ENCODE measurements around the gene ADCY7.

ADCY7 gene

DNA sequence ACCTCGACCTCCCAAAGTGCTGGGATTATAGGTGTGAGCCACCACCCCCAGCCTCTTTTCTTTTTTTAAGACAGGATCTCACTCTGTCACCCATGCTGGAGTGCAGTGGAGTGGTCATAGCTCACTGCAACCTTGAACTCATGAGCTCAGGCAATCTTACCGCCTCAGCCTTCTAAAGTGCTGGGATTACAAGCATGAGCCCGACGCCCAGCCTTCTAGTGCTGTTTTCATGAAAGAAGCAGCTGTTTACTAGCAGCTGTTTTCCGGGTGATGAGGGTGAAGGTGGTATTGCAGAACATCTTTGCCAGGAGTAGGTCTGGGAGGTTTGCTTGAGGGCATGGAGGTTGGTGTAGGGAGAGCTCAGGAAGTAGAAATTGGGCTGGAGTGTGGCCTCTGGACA, 2.0 kb downstream of the ADCY7 start:
- no peak for DNase-seq

DNA sequence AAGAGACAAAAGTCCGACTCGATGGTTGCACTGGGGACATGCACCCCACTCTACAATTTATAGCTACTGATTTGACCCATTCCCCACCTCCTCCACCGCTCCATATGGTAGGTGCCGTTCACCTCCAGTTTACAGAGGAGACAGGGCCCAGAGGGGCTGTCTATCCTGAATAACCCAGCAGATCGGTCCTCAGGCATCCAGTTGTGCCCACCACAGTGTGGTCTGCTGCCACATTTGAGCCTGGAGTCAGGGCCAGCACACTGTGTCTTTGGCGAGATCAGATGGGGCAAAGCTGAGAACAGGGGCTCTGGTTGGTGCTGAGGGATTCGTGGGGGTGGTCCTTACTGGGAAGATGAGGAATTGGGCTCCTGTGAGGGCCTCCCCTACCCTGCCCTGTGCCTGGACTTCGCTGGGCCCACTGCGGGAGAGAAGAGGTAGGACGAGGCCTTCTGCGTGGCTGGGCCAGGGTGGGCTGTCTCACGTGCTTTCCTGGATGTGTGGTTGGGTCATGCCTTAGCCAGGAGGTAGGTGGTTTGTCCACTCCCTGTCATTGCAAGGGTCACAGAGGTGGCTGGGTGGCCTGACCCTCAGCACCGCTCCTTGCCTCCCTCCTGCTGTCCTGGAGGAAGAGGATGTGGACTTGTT, 2.8 kb downstream of the ADCY7 start:
- no peak for DNase-seq

DNA sequence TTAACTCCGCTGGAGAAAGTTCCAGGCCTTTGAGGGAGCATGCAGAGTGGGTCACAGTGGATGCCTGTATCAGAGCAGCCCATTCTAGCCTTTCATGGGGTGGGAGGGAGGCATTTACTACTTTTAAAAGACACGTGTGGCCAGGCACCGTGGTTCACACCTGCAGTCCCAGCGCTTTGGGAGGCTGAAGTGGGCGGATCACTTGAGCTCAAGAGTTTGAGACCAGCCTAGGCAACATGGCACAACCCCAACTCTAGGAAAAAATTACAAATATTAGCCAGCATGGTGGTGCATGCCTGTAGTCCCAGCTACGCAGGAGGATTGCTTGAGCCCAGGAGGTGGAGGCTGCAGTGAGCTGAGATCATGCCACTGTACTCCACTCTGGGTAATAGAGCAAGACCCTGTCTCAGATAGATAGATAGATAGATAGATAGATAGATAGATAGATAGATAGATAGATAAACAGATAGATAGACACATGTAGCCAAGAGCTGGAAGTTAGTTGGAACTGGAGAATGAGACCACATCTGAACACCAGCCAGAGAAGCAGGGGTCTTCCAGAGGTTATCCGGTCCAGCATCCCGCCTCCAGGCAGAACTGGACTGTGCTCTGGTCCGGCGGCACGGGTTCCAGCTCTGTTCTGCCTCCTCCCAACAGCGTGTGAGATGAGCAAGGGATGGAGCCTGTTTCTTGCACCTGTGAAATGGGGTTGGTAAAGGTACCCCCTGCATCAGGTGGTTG, 3.6 kb downstream of the ADCY7 start:
- DNase-seq = no peak

DNA sequence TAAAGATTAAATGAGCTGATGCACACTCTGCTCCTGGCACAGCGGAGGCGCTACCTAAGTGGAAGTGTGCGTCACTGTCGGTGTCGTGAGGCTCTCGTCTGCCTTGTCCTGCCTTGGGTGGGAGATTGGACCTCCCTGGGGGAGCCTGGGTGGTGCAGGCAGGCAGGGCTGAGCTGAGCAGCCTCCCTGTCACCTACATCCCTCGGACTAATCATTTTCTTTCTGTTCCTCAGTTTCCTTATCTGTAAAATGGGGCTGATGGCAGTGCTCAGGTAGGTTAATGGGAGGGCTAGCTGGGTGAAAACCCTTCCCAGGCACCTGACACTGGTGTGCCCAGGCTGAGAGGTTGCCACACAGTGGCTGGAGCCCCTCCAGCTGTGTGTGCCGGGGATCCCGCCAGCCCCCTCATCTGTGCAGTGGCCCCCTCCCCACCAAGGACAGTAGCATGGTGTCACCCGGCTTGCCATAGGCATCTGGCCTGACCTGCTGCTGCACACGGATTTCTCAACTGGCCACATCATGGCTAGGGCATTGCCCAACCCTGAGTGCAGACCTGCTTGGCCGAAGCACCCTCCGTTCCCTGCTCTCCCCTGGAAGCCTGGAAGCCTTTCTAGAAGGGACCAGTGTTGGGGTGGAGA, 4.3 kb downstream of the ADCY7 start:
- no peak for DNase-seq

DNA sequence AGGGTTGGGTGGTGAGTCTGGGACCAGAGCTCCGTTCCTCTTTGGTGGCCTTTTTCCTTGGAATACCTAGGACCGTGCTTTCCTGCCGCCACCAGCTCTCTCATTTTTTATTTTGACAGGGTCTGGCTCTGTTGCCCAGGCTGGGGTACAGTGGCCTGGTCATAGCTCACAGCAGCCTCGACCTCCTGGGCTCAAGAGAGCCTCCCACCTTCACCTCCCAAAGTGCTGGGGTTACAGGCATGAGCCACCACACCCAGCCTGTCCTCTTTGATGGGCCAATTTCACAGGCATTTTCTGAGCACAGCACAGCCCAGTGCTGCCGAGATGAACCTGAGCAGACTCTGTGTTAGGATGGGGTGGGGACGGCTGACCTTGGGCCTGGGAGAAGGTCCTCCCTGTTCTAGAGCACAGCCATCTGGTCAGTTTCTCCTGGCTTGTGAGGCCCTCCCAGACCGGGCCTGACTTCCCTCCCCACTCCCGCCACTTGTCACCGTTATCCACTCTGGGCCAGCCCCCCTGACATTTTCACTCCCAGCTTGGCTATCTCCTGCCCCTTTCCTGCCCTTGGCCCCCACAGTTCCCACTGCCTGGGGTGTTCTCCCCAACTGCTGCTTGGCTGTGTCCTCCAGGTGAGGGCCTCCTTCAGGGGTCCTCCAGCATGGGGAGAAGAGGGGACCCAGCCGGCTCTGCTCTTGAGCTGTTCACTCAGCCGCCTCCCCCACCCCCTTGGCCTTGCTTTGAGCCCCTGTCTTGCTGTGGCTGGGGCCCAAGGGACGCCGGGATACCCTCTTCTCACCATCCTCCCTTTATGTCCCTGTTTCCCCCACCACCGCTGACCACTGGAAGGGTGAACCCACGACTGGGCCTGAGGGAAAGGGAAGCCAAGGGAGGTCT, 5.0 kb downstream of the ADCY7 start:
- DNase-seq = no peak

DNA sequence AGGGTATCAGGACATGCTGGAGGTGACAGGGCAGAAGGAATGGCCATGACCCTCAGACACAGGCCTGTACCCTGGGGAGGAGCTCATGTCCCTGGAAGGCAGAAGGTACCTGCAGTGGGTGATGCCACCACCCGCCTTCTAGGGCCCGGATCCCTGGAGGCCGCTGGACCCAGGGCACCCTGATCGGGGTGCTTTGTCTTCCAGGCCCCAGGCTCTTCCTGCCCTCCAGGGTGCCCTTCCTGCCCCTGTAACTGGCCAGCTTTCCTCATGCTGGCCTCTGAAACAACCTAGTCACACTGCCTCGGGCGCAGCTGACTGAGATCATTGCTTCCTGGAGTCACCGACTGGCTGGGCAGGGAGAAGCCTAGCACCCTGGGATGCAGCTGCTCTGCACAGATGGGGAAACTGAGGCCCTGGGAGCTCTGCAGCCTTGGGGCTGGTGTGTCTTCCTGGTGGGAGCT, 5.8 kb downstream of the ADCY7 start:
- DNase-seq = no peak

DNA sequence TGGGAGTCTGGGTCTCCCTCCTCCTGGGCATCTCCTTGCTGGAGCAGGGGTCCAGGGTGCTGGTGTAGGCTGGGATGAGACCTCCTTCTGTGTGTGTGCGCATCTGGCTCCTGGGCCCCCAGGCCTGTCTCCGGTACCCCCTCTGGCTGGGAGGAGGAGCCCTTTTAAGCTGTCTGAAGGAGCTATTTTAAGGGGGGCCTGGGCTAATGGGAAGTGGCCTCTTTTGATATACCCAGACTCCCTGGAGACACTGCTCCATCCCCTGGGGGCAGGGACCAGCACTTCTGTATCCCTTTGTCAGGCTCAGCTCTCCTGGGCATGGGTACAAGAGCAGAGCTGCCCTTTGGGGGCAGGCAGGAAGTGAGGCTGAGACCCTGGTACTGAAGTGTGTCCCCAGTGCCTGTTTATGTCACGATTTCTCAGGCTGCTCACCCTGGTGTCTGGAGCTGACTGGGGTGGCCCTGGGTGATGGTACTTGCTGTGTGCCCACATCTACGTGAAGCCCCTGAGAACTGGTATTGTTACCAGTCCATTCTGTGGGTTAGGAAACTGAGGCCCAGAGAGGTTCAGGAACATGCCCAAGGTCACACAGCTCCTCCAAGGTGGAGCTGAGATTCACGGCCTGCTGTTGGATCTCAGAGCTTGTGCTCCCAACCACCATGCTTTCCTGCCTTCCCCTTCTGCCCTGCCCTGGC, 6.5 kb downstream of the ADCY7 start:
- no peak for DNase-seq

DNA sequence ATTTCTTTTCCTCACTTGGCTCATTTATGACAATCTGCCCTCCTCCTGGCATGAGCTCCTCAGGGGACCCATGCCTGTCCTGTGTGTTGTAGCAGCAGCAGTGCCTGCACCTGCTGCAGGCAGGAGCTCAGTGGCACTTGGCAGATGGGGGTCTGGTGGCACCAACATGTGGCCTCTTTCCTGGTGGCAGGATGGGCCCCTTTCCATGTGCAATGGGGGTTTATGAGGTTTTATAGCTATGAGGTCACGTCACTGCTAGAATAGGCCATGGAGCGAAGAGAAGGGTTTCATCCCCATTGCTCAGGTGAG, 7.0 kb downstream of the ADCY7 start:
- no peak for DNase-seq

DNA sequence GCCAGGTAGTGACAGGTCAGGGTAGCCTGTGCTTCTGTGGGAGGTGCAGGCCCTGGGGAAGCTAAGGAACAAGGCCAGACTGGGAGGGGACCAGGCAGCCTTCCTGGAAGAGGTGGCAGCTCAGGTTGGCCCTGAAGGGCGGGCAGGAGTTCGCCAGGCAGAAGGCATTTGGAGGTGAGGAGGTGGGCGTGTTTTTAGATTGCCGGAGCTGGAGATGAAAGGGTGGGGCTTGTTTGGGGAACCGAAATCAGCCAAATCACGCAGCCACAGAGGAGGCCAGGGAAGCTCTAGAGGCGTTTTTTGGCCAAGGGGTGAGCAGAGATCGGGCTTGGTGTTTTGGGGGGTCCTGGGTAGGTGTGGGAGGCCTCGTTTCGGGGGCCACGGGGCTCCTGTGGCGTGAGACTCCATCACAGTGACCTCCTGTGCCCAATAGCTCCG, 7.6 kb downstream of the ADCY7 start:
- DNase-seq = no peak

DNA sequence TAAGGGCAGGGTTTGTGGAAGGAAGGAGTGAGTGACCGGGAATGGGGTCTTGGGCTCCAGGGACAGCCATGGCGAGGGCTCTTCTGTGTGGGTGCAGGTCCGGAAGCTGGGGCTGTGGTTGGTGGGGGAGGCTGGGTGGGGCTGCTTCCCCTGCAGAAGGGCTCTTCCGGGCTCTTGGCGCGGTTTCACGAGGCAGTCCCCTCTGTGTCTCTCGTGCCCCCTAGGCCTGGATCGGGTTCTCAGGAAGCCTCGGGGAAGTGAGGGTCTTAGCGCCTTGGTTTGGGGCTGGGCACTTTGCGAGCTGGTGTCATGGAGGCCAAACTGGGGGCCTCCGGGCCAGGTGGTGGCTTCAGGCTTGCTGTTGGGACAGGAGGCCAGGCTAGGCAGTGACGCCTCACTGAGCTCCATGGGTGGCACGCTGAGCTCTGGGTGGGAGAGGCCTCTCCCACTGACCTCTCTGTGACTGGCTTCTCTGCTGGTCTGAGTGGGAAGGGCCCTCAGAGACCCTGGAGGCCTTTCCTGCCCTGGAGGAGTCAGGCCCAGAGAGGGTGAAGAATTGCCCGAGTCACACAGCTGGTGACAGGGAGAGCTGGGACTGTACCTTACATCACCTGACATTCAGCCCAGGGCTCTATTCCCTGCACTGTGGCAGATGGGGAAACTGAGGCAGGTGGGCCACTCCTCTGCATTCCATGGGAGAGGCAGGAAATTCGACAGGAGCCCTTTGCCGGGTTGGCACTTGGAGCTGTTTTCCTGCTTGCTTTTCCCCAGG, 8.2 kb downstream of the ADCY7 start:
- DNase-seq = no peak

DNA sequence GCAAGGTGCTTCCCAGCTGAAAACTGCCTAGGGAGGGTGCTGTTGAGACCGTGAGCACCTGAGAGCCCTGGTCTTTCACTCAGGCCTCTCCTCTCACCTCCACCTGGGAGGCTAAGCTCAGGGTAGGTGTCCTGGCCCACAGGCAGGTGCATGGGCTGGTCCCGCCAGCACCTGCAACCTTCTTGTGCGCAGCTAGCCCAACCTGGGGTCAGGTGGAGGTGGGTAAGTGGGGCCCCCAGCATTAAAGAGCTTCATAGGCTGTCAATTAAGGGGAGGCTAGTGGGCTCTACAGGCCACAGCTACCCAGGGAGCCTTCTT, 8.7 kb downstream of the ADCY7 start:
- no peak for DNase-seq

DNA sequence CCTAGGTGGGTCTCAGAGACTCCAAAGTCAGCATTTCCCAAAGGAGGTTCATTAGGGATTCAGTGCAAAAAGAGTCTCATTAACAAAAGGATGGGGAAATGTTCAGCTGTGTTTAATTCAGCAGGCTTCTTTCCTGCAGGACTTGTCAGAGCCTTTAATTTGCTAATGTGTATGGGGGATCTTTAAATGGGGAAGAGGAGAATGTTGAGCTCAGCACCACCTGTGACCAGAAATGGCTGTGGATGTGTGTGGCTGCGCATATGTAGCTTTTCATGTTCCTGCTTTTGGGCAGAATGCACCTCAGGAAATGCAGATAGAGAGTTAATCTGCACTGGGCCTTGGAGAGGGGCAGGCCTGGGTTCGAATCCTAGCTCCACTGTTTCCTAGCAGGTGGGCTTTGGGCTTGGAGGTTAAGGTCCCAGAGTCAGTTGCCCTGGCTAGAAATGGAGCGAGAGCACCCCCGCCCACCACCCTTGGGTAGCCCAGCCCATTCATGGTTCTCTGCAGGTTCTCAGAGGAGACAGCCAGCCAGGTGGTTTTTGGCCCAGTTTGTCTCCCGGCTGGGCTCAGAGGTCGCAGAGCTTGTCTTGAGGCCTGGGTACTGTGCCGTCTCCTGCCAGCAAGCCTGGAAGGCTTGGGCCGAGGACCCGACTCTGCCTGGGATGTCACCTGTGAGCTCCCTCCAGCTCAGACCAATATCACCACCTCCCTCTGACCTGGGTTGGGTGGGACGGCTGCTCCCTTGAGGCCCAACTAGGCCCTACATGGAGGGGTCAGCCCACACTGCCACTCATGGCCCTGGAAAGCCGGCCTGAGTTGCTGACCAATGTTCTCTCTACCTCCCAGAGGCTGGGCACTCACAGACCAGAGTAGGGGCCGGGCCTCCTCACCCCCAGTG, 9.3 kb downstream of the ADCY7 start:
- DNase-seq = no peak

DNA sequence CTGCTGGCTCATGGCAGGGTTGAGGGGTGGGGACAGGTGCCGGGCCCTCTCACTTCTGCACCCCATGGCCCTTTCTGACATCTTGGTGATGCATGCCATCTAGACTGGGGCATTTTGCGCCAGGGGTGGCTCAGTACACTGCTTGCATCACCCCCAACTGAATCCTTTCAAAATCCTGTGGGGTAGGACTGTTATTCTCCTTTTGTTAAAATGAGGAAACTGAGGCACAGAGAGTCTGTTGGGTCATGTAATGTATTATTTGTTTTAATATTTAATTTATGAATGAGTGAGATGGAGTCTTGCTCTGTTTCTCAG, 9.9 kb downstream of the ADCY7 start:
- DNase-seq = no peak

DNA sequence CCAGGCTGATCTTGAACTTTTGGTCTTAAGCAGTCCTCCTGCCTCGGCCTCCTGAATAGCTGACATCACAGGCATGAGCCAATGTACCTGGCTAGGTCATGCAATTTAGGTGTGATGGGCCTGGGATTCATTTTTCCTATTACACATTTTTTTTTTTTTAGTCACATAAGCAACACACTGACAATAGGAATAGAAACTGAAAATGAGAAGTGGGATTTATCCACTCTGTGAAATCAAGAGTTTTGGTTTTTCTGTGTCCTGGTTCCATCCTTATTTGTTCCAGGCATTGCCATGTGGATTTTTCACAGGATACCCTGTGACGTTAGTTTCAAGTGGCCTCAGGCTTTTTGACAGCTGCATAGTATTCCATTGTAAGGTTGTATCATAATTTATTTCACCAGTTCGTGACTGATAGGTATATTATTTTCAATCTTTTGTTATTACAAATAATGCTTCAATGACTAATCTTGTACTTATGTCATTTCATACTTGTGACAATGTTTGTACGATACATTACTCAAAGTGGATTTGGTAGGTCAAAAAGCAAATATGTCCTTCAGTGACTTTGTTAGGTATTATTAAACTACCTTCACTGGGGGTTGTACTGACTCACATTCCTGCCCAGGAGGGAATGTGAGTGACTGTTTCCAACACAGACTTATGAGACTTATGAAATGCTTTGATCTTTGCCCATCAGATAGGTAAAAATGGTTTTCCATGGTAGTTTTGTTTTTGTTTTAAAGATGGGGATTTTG, 10.6 kb downstream of the ADCY7 start:
- DNase-seq = no peak

DNA sequence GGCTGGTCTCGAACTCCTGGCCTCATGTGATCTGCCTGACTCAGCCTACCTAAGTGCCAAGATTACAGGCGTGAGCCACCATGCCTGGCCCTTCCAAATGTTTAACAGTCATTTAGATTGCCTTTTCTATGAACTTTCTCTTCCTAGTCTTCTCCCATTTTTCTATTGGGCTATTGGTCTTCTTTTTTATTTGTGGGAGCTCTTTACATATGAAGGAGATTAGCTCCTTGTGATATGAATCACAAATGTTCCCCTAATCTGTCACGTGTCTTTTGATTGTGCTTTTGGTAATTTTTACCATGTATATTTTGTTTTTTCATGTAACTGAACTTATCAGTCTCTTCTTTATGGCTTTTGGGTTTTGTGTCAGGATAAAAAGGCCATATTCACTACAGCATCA, 11.9 kb downstream of the ADCY7 start:
- no peak for DNase-seq

DNA sequence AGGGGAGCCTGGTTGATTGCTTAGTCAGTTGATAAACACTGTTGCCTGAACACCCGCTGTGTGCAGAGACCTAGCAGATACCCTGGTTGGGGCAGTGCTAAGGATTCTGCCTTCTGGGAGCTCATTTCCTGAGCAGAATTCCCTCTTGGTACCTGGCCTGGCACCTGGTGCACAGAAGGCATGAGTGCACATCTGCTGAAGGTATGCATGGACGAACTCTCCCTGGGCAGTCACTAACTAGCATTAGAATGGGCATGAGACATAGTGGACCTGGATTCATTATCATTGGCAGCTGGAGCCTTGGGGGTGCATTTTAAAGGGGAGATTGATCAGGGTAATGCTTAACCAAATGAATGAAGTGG, 13.1 kb downstream of the ADCY7 start:
- DNase-seq = no peak

DNA sequence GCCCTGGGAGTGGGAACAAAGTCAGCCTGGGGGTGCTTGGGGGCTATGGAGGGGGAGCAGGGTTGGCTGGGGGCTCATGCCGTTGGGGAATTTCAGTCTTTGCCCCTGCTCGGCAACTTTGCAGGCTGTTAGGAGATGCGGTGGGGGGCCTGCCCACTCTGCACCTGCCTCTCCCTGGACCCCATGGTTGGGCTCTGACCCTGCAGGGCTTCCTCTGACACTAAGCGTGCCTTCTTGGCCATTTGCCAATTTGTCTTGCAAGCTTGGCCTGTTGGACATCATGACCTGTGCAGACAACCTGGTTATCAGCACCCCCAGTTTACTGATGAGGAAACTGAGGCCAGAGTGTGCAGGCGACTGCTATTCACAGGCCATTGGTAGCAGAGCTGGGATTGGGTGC, 14.6 kb downstream of the ADCY7 start:
- no peak for DNase-seq

DNA sequence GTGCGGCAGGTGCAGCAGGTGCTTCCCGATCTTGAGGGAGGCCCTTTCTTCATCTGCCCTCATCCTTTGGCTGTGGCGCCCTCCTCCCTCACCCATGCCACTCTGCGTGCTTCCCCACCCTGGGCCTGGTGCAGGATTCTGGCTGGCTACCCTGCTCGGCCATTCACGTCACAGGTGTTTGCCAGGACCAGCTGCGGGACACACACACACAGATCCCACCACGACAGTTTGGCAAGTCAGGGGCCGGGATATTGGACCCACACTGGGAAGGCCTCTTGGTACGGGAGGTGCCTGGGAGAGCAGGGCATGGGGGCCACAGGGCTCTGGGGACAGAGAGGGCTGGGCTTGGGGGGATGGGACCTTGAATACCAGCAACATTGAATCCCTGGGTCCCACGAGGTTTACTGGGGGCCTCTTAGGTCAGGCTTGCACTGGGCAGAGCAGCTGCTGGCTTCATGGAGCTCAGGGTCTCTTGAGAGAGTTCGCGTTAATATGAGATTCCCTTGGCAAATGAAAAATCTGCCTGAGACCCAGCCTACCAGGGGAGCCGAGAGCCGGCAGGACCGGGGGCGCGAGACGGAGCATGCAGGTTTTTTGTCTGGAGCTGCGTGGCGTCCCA, 15.1 kb downstream of the ADCY7 start:
- DNase-seq = no peak

DNA sequence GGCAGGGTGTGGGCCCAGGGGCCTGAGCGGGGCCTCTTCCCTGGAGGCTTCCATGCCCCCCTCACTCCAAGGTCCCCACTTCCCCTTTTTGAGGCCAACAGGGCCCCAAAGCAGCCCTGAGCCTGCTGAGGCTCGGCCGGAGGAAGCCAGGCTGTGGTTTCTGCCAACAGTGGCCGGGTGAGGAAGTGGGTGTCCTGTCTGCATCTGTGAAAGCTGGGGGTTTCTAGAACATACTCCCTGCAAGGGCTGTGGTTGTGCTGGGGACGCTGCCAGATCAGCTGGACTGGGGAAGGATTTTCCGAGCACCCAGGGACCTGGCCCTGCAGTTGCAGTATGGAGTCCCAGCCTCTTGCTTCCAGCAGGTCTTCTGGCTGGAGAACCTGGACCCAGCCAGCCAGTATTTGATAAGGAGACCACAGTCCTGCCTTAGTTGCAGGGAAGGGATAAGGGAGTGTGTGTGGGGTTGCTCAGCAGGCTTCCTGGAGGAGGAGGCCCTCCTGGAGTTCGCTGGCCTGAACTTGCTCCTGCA, 15.7 kb downstream of the ADCY7 start:
- peak; percentile 20 for DNase-seq
